ENCODE data around the gene CD37. TPM values are rescaled to one million over a fixed set of nuclear protein-coding genes. Genes with fewer than 3 reads are reported as not detected.

CD37 gene
- total and polyA plus RNA-seq, 10 of the 15 experiments (the other 5 are each of a cell fraction or from before 2014, with no cell fraction given) = 34.1 to 359 (median 108) TPM

- Histone ChIP-seq H3K9ac (ENCODE audit: control insufficient read depth, insufficient read depth, low read length) (no peak overlapping the region), H3K9me3 (replicated peaks; ENCODE audit: control insufficient read depth, insufficient read depth, low read length) (no peaks in the 10 kb centered on the region; the same call in 2 of the 3 replicates), H3K4me1 (ENCODE audit: control insufficient read depth, insufficient read depth, low read length) (peaks cover 11% of the 10 kb centered on the region), H3K27me3 (replicated peaks in 1 of 2; ENCODE audit: control insufficient read depth in 2 of 2, insufficient read depth in 2 of 2, low read length in 1 of 2) (no peaks in the 10 kb centered on the region), H2AFZ (ENCODE audit: control insufficient read depth, low read depth, low read length) (no peak overlapping the region), H3K4me2 (ENCODE audit: control insufficient read depth, insufficient read depth) (no peak overlapping the region), H3K36me3 (ENCODE audit: control insufficient read depth in 2 of 2, insufficient read depth in 2 of 2, low read length in 1 of 2) (no peaks in the 10 kb centered on the region; a peak in 1 of 4 replicates), H3K79me2 (ENCODE audit: control insufficient read depth, insufficient read depth, low read length) (no peaks in the 10 kb centered on the region), H3K27ac (ENCODE audit: control insufficient read depth, insufficient read depth) (no peak overlapping the region), H3K4me3 (no peak overlapping the region), H4K20me1 (ENCODE audit: control insufficient read depth, insufficient read depth) (no peaks in the 10 kb centered on the region)
- SMC1A ChIA-PET (ENCODE audit: uncharacterized antibody, unreplicated experiment) = no interaction called here
- intact Hi-C loops (cut with micrococcal nuclease; ENCODE audit: unreplicated experiment) (no loop called here), in situ Hi-C loops (cut with MboI) (no loop called here)
- no peak for TF ChIP-seq BCL11A (IDR thresholded peaks at IDR 0.05; ENCODE audit: low read depth, low read length)
- TF ChIP-seq ZNF592 (IDR thresholded peaks at IDR 0.05) = no peak
- TF ChIP-seq NR2F1 (conservative IDR thresholded peaks at IDR 0.05) = 0 out of 2 replicates have a peak, but pooled peaks have one; percentile 20
- no peak for TF ChIP-seq CTCF (IDR thresholded peaks at IDR 0.05 in 2 of 3, conservative IDR thresholded peaks at IDR 0.05 in 1 of 3; ENCODE audit: control insufficient read depth in 2 of 3, extremely low read depth in 1 of 3, insufficient read depth in 1 of 3, low read depth in 3 of 3, low read length in 3 of 3)
- no peak for TF ChIP-seq HDGF (IDR thresholded peaks at IDR 0.05)
- WGBS (ENCODE audit: insufficient coverage, insufficient replicate concordance, low lambda C conversion rate, missing lambda C conversion rate) = 93% methylated on average over 11 of the region's 11 CpGs
- no TSS peak for BruUV-seq (replicated peaks)
- ATAC-seq (no peak), DNase-seq (ENCODE audit: low read depth, low spot score) (no peak), FAIRE-seq (no peak)
- POLR2A ChIA-PET = interaction anchor here (0.6 kb wide), 1 partner anchor 191 kb away, joined by 3 read pairs; no protein-coding TSS in a partner anchor
- RAD21 ChIA-PET (ENCODE audit: unreplicated experiment) = no interaction called here
- CTCF ChIA-PET = no interaction called here
These were observed 9.6 kb downstream of the CD37 start for GRCh38 chr19:49344505-49345423.

Data from GM12878 (cell line).